ENCODE measurements around the gene ARSI.

DNA sequence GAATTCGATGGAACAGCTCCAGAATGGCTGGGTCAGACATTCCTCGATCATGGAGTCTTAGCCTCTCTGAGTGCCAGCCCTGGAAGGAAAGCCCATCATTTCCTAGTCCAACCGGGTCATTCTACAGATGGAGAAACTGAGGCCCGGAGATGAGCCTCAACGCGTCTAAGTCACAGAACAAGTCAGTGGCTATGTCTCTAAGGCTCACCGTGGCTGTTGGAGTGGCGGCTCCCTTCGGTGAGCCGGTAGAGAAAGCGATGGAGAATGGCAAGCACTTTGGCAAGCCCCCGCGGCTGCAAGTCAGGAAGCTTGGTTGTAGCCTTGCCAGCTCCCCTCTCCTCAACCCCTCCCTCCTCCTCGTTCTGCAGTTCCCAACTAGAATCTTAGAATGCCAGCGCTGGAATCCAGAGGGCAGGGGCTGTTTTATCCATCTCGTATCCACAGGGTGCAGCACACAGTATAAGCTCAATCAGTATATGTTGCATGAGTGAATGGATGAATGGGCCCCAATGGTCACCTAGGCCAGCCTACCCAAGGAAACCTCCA lies 438 bp upstream of the ARSI start:
- no peak for TF ChIP-seq CTCF (IDR thresholded peaks at IDR 0.05)
- TF ChIP-seq CBFB (CRISPR knock-in tag; IDR thresholded peaks at IDR 0.05; ENCODE audit: low read depth), result no peak
- TF ChIP-seq NR2C2 (CRISPR knock-in tag; IDR thresholded peaks at IDR 0.05), result no peak
- no peak for TF ChIP-seq FOXJ3 (CRISPR knock-in tag; IDR thresholded peaks at IDR 0.05; ENCODE audit: borderline replicate concordance)
- TF ChIP-seq SMAD4 (CRISPR knock-in tag; IDR thresholded peaks at IDR 0.05), result no peak
- TF ChIP-seq, protein P1, sequence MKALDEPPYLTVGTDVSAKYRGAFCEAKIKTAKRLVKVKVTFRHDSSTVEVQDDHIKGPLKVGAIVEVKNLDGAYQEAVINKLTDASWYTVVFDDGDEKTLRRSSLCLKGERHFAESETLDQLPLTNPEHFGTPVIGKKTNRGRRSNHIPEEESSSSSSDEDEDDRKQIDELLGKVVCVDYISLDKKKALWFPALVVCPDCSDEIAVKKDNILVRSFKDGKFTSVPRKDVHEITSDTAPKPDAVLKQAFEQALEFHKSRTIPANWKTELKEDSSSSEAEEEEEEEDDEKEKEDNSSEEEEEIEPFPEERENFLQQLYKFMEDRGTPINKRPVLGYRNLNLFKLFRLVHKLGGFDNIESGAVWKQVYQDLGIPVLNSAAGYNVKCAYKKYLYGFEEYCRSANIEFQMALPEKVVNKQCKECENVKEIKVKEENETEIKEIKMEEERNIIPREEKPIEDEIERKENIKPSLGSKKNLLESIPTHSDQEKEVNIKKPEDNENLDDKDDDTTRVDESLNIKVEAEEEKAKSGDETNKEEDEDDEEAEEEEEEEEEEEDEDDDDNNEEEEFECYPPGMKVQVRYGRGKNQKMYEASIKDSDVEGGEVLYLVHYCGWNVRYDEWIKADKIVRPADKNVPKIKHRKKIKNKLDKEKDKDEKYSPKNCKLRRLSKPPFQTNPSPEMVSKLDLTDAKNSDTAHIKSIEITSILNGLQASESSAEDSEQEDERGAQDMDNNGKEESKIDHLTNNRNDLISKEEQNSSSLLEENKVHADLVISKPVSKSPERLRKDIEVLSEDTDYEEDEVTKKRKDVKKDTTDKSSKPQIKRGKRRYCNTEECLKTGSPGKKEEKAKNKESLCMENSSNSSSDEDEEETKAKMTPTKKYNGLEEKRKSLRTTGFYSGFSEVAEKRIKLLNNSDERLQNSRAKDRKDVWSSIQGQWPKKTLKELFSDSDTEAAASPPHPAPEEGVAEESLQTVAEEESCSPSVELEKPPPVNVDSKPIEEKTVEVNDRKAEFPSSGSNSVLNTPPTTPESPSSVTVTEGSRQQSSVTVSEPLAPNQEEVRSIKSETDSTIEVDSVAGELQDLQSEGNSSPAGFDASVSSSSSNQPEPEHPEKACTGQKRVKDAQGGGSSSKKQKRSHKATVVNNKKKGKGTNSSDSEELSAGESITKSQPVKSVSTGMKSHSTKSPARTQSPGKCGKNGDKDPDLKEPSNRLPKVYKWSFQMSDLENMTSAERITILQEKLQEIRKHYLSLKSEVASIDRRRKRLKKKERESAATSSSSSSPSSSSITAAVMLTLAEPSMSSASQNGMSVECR (CRISPR knock-in tag; IDR thresholded peaks at IDR 0.05; ENCODE audit: borderline replicate concordance), result no peak
- no peak for TF ChIP-seq ZNF671 (CRISPR knock-in tag; IDR thresholded peaks at IDR 0.05)
